ENCODE data around the gene OSBPL2.

- no peak for TF ChIP-seq CTCF (IDR thresholded peaks at IDR 0.05)
- TF ChIP-seq POLR2A (IDR thresholded peaks at IDR 0.05) = no peak
Observed at GRCh38 chr20:62289898-62290297, 51.6 kb downstream of the OSBPL2 start.
